GM23338 (cell line): ENCODE data around the gene THSD7A. TPM values are rescaled to one million over a fixed set of nuclear protein-coding genes. Genes with fewer than 3 reads are reported as not detected.

ENCODE experiments used
- ATAC-seq: fragments of 200-7000 bp; cut with Tn5 transposase; 3 replicates; pipeline ENCODE4 v1.9.1; 2020
- DNase-seq: peaks from one replicate; pipeline ENCODE4 v3.0.0-alpha.2; 2015; ENCODE audit warnings: low spot score
- H2AFZ ChIP-seq: fragments of 200-600 bp; sonication (generic); 2 replicates; pipeline ENCODE4 v1.8.0; 2016; ENCODE audit warnings: antibody characterized with exemption, mild to moderate bottlenecking, moderate library complexity
- H3F3A ChIP-seq: fragments of 200-600 bp; sonication (generic); replicated peaks from 2 replicates; pipeline ENCODE4 v1.8.0; 2017; ENCODE audit warnings: antibody characterized with exemption, mixed run types, low read depth
- H3K27ac ChIP-seq: fragments of 200-600 bp; sonication (generic); 2 replicates; pipeline ENCODE4 v1.6.1; 2016; ENCODE audit warnings: low read depth
- H3K27me3 ChIP-seq: fragments of 200-600 bp; sonication (generic); 2 replicates; pipeline ENCODE4 v1.8.0; 2016; ENCODE audit warnings: mild to moderate bottlenecking, mixed run types, moderate library complexity; ENCODE audit not compliant: insufficient read depth
- H3K36me3 ChIP-seq: fragments of 200-600 bp; sonication (generic); 2 replicates; pipeline ENCODE4 v1.8.0; 2016; ENCODE audit warnings: mild to moderate bottlenecking; ENCODE audit not compliant: insufficient read depth
- H3K4me1 ChIP-seq: fragments of 200-600 bp; sonication (generic); 2 replicates; pipeline ENCODE4 v1.8.0; 2016; ENCODE audit warnings: mild to moderate bottlenecking, moderate library complexity; ENCODE audit not compliant: insufficient read depth
- H3K4me2 ChIP-seq: fragments of 200-600 bp; sonication (generic); 2 replicates; pipeline ENCODE4 v1.7.1; 2017; ENCODE audit warnings: mixed run types
- H3K4me3 ChIP-seq: fragments of 200-600 bp; sonication (generic); 2 replicates; pipeline ENCODE4 v1.6.1; 2016; ENCODE audit warnings: mixed run types
- H3K79me2 ChIP-seq: fragments of 200-600 bp; sonication (generic); replicated peaks from 2 replicates; pipeline ENCODE4 v1.8.0; 2017; ENCODE audit warnings: mild to moderate bottlenecking; ENCODE audit not compliant: insufficient read depth
- H3K9me2 ChIP-seq: fragments of 200-600 bp; sonication (generic); 2 replicates; pipeline ENCODE4 v1.8.0; 2017; ENCODE audit not compliant: insufficient read depth
- H4K20me1 ChIP-seq: fragments of 200-600 bp; sonication (generic); replicated peaks from 2 replicates; pipeline ENCODE4 v1.8.0; 2017; ENCODE audit warnings: mild to moderate bottlenecking; ENCODE audit not compliant: insufficient read depth
- H3K27ac Mint-ChIP-seq: 2 replicates; pipeline ENCODE4 v1.8.0; 2020; ENCODE audit warnings: inconsistent platforms, mild to moderate bottlenecking, moderate library complexity, mixed read lengths
- H3K27me3 Mint-ChIP-seq: 3 replicates; pipeline ENCODE4 v1.8.0; 2022; ENCODE audit warnings: low read depth, mild to moderate bottlenecking, moderate library complexity, mixed read lengths, inconsistent platforms; ENCODE audit not compliant: insufficient read depth, poor library complexity
- H3K36me3 Mint-ChIP-seq: 3 replicates; pipeline ENCODE4 v1.8.0; 2021; ENCODE audit warnings: low read depth, mild to moderate bottlenecking, inconsistent platforms, moderate library complexity, mixed read lengths
- H3K4me1 Mint-ChIP-seq: 3 replicates; pipeline ENCODE4 v1.8.0; 2020; ENCODE audit warnings: mild to moderate bottlenecking, inconsistent platforms, mixed read lengths
- H3K4me3 Mint-ChIP-seq: 3 replicates; pipeline ENCODE4 v1.8.0; 2021; ENCODE audit warnings: moderate library complexity, mild to moderate bottlenecking, inconsistent platforms, mixed read lengths
- H3K9me3 Mint-ChIP-seq: 3 replicates; pipeline ENCODE4 v1.8.0; 2020; ENCODE audit warnings: moderate library complexity, mild to moderate bottlenecking, inconsistent platforms, mixed read lengths
- CREB1 ChIP-seq: fragments of 250-450 bp; sonication (Bioruptor Pico); IDR thresholded peaks from 2 replicates; pipeline ENCODE4 v1.5.0; 2020; ENCODE audit warnings: low read depth, mild to moderate bottlenecking, moderate library complexity
- EZH2 ChIP-seq: fragments of 200-600 bp; sonication (generic); IDR thresholded peaks from one replicate; pipeline ENCODE4 v1.8.0; 2017; ENCODE audit warnings: antibody characterized with exemption, mild to moderate bottlenecking, low read depth; ENCODE audit not compliant: unreplicated experiment
- EZH2phosphoT487 ChIP-seq: fragments of 200-600 bp; sonication (generic); IDR thresholded peaks from one replicate; pipeline ENCODE4 v1.8.1; 2018; ENCODE audit warnings: antibody characterized with exemption; ENCODE audit not compliant: unreplicated experiment
- JUNB ChIP-seq: IDR thresholded peaks from one replicate; pipeline ENCODE4 v1.6.1; 2016; ENCODE audit warnings: antibody characterized with exemption; ENCODE audit not compliant: unreplicated experiment
- STAT1 ChIP-seq: IDR thresholded peaks from one replicate; pipeline ENCODE4 v1.6.1; 2016; ENCODE audit warnings: antibody characterized with exemption; ENCODE audit not compliant: unreplicated experiment
- ZNF114 ChIP-seq: fragments of 250-450 bp; sonication (Bioruptor Pico); IDR thresholded peaks from 2 replicates; pipeline ENCODE4 v1.5.0; 2020; ENCODE audit warnings: mild to moderate bottlenecking, moderate library complexity
- ZNF331 ChIP-seq: fragments of 250-450 bp; sonication (Bioruptor Pico); IDR thresholded peaks from 2 replicates; pipeline ENCODE4 v1.5.0; 2020; ENCODE audit warnings: low read depth, mild to moderate bottlenecking, moderate library complexity
- polyA plus RNA-seq: library from polyadenylated mRNA; unstranded; fragments of >200 nt; fragmentation: Nextera tagmentation; extraction: Ambion mirVana; gene quantifications from 2 replicates; pipeline ENCODE4 v1.2.1, GENCODE V29; 2016
- total RNA-seq: library from RNA; depleted of rRNA; stranded (reverse); fragments of >200 nt; shearing (Covaris generic); gene quantifications from 2 replicates; pipeline ENCODE4 v1.2.3, GENCODE V29; 2014
- TF ChIP-seq, protein P1 (sequence below): IDR thresholded peaks from 2 replicates; pipeline ENCODE4 v1.6.1; 2016; ENCODE audit warnings: antibody characterized with exemption

THSD7A gene
- total and polyA plus RNA-seq, 2 experiments from 2014 or later: 1.3 to 2.1 TPM

- Mint-ChIP-seq H3K27ac (no peak overlapping the region), H3K36me3 (no peaks in the 10 kb centered on the region), H3K4me3 (no peak overlapping the region), H3K4me1 (peaks cover 31% of the 10 kb centered on the region), H3K27me3 (no peaks in the 10 kb centered on the region), H3K9me3 (0 out of 3 replicates have a peak, but pooled peaks cover under 1% of the 10 kb centered on the region)
- no peaks in the 10 kb centered on the region for H3K27me3 ChIP-seq
- no peaks in the 10 kb centered on the region for H3K36me3 ChIP-seq
- no peak overlapping the region for H3K4me2 ChIP-seq
- no peak overlapping the region for H2AFZ ChIP-seq
- H3K27ac ChIP-seq: no peak overlapping the region
- no peak overlapping the region for H3K4me3 ChIP-seq
- H3F3A ChIP-seq: no peaks in the 10 kb centered on the region
- TF ChIP-seq, protein P1, sequence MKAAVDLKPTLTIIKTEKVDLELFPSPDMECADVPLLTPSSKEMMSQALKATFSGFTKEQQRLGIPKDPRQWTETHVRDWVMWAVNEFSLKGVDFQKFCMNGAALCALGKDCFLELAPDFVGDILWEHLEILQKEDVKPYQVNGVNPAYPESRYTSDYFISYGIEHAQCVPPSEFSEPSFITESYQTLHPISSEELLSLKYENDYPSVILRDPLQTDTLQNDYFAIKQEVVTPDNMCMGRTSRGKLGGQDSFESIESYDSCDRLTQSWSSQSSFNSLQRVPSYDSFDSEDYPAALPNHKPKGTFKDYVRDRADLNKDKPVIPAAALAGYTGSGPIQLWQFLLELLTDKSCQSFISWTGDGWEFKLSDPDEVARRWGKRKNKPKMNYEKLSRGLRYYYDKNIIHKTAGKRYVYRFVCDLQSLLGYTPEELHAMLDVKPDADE: no peak
- TF ChIP-seq ZNF331: no peak
- no peak for TF ChIP-seq EZH2phosphoT487
- TF ChIP-seq ZNF114: no peak
- TF ChIP-seq EZH2: no peak
- no peaks in the 10 kb centered on the region for H3K9me2 ChIP-seq
- no peaks in the 10 kb centered on the region for H4K20me1 ChIP-seq
- H3K4me1 ChIP-seq: peaks cover 23% of the 10 kb centered on the region
- no peaks in the 10 kb centered on the region for H3K79me2 ChIP-seq
- DNase-seq (no peak), ATAC-seq (no peak)
Observed at GRCh38 chr7:11607686-11608085, 224.3 kb downstream of the THSD7A start.

DNA sequence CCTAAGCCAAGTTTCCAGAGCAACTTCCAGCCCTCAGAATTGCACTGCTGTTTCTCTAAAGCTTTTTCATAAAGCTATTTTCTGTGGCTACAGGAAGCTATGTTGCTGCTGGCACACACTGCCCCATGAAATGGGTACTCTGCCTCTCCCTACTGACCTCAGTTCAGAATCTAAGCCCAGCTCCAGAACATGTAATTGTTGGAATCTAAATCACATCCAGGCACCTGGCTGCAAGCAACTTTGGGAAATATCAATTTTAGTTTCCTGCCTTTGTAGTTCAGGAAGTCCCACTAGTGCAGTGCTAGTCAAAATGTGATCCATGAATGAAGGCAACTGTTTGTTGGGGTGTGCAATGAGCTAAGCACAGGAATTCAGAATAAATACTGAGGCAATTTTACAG, 226.2 kb downstream of the THSD7A start:
- DNase-seq (no peak), ATAC-seq (no peak)
- H3K4me3 ChIP-seq: no peak overlapping the region
- H2AFZ ChIP-seq: no peak overlapping the region
- peaks cover 28% of the 10 kb centered on the region for H3K4me1 Mint-ChIP-seq
- H3K36me3 Mint-ChIP-seq: peaks cover 4% of the 10 kb centered on the region; the same call in 1 of the 3 replicates
- H3F3A ChIP-seq: no peaks in the 10 kb centered on the region
- H3K4me3 Mint-ChIP-seq: no peak overlapping the region
- H3K27ac ChIP-seq: no peak overlapping the region
- H3K4me1 ChIP-seq: peaks cover 23% of the 10 kb centered on the region
- no peaks in the 10 kb centered on the region for H3K27me3 Mint-ChIP-seq
- no peaks in the 10 kb centered on the region for H3K27me3 ChIP-seq
- no peak for TF ChIP-seq EZH2
- TF ChIP-seq, protein P1: no peak
- no peak overlapping the region for H3K27ac Mint-ChIP-seq
- no peaks in the 10 kb centered on the region for H3K36me3 ChIP-seq
- peaks cover 5% of the 10 kb centered on the region; the same call in 2 of the 3 replicates for H3K9me3 Mint-ChIP-seq
- H4K20me1 ChIP-seq: no peaks in the 10 kb centered on the region
- H3K4me2 ChIP-seq: no peak overlapping the region
- H3K79me2 ChIP-seq: no peaks in the 10 kb centered on the region
- no peaks in the 10 kb centered on the region for H3K9me2 ChIP-seq

GRCh38 chr7:11604505-11604904, 227.5 kb downstream of the THSD7A start:
- no peaks in the 10 kb centered on the region for H4K20me1 ChIP-seq
- no peak overlapping the region for H3K4me2 ChIP-seq
- no peaks in the 10 kb centered on the region for H3K79me2 ChIP-seq
- ATAC-seq (no peak), DNase-seq (peak; percentile 42)
- no peak overlapping the region for H3K27ac ChIP-seq
- peaks cover 21% of the 10 kb centered on the region for H3K4me1 Mint-ChIP-seq
- H3K27me3 Mint-ChIP-seq: no peaks in the 10 kb centered on the region
- H3K4me1 ChIP-seq: peaks cover 21% of the 10 kb centered on the region
- H3K9me3 Mint-ChIP-seq: peaks cover 5% of the 10 kb centered on the region; the same call in 2 of the 3 replicates
- H3K36me3 Mint-ChIP-seq: peaks cover 4% of the 10 kb centered on the region; the same call in 1 of the 3 replicates
- H3K27me3 ChIP-seq: no peaks in the 10 kb centered on the region
- TF ChIP-seq ZNF114: no peak
- no peak for TF ChIP-seq ZNF331
- TF ChIP-seq, protein P1: no peak
- TF ChIP-seq STAT1: no peak
- TF ChIP-seq CREB1: no peak
- TF ChIP-seq JUNB: no peak
- TF ChIP-seq EZH2phosphoT487: no peak
- TF ChIP-seq EZH2: no peak
- H3K9me2 ChIP-seq: no peaks in the 10 kb centered on the region; the same call in 1 of the 2 replicates
- H3K27ac Mint-ChIP-seq: peak overlapping the region; percentile 79; the same call in 1 of the 2 replicates
- no peak overlapping the region for H3K4me3 Mint-ChIP-seq
- H3K36me3 ChIP-seq: no peaks in the 10 kb centered on the region
- no peak overlapping the region for H2AFZ ChIP-seq
- H3K4me3 ChIP-seq: no peak overlapping the region
- H3F3A ChIP-seq: no peaks in the 10 kb centered on the region
